GM18519 (cell line): ENCODE measurements around the gene BET1.
"Not testable (repeated sequence)": the region's sequence is repeated elsewhere in the genome, so short reads cannot be mapped to it uniquely, and the experiment has no call there.

Experiments
- ATAC-seq: cut with Tn5 transposase; IDR thresholded peaks from one replicate; pipeline ENCODE4 v1.9.1; 2021; ENCODE audit warnings: mild to moderate bottlenecking, moderate library complexity; ENCODE audit not compliant: unreplicated experiment, low FRiP score

Gene BET1, protein sequence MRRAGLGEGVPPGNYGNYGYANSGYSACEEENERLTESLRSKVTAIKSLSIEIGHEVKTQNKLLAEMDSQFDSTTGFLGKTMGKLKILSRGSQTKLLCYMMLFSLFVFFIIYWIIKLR

DNA sequence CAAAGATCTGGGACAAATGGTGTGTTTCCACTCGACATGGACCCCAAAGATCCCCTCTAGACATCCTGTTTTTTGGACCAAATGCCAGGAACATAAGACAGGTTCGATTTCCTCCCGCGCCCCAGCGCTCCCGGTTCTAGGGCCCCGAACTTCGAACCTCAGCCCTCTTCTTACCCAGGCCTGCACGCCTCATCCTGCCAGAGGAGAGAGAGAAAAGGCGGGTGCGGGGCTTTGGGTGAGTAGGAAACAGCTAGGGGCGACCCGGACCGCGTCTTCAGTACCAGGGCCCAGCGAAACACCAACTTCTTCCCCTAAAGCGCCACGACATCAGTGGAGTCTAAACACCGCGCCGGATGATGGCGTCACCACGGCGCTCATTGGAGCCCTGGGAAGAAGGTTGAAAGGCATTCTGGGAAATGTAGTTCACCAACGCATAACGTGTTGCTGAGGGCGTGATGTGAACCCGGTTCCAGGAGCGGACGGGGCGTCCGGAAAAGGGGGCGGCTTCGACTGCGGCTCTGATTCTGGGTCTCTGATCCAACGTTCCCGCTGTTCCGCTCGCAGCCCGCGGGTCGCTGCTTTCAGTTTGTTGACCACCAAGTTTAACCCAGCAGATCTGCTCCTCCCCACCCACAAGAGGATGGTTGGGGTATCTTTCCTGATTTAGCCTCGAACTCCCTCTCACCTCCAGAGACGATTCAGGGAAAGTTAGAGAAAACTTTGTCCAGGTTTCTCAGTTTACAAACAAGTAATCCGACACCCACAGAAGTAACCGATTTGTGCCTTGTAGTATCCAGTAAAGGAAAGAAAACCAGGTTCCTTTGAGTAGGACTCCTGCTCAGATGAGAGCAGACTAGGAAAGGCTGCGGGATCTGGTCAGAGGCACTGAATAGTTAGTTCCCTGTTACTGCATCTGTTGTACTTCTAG lies at the start of gene BET1:
TSS of gene BET1 (minus strand) at position 332 of the 928 bp plus-strand sequence. CDS start at position 193, 139 bp downstream.
- peak; percentile 93 for ATAC-seq

DNA sequence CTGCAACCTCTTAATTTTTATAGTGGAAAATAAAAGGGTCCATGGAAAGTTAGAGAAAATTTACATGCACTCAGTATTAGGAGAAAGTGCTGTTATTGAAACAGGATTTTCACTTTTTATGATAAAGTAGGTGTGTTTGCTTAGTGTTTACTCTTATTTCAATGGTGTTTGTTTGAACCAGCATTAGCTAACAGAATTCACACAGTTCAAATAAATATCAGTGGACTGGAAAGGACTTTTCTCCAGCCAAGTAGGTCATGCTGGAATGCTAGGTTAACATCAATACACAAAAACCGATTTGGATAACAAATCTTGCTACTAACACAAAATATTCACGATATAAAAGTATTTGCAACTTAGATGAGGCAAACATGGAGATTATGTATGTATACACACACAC lies 49.4 kb upstream of the BET1 start:
- no peak for ATAC-seq

DNA sequence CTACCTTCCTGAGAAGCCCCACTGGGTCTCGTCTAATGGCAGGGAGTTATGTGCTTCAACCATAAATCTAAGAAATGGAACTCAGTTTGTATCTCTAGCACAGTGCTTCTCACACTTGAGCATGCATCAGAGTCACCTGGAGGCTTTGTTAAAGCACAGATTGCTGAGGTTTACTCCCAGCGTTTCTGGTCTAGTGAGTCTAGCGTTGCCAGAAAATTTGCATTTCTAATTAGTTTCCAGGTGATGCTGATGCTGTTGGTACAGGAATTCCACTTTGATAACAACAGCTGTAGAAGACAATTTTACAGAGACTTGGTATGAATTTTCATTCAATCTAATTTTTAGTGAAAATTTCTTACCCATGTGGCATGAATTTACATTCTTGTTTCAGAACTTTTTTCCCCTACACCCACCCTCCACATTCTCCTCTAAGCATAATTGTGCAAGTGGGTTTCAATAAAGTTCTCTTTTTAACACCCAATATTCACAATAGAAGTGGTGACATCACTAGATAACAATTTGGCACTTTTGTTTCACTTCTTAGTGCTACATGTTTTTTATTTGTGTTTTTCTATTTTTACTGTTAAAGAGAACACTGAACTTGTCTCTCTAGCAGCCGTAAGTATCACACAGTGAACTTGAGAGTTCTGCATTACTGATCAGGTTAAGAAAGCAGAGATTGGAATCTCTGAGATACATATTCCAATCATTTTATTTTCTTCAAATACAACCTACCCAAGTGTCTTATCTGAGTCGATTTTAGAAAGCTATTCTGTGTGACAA lies 48.4 kb upstream of the BET1 start:
- ATAC-seq: peak; percentile 37

DNA sequence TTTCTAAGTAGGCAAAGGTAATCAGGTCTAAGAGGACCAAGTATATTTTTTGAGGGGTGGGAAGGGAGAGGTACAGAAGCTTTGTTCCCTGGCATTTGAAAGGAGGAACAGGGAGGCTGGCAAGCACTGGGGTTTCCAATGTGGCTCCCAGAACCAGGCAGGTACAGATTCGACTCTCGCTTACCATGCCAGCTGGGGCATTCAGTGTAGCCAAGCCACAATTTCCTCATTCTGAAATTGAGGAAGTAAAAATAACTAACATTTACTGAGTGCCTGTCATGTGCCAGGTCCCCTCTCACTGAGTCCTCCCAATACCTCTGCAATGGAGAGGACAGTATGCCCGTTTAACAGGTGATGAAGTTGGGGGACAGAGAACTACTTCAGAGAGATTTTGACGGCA lies 45.9 kb upstream of the BET1 start:
- peak; percentile 70 for ATAC-seq

DNA sequence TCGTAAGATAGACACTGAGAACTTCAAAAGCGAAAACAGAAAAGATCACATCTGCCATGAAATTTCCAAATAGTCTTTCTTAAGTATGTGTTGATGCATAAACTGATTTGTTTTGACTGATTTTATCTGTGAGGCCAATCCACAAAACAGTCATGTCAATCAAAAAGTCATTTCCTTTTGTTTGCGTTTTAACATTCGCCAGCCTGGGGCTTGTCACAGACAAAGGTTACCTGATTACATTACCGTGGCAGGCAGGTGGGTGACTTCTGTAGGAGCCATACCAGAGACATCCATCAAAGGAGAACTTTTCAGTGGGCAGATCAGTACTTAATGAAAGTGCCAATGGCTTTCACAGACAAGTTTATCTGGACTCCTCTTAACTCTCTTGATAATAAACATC lies 45.5 kb upstream of the BET1 start:
- ATAC-seq: no peak

DNA sequence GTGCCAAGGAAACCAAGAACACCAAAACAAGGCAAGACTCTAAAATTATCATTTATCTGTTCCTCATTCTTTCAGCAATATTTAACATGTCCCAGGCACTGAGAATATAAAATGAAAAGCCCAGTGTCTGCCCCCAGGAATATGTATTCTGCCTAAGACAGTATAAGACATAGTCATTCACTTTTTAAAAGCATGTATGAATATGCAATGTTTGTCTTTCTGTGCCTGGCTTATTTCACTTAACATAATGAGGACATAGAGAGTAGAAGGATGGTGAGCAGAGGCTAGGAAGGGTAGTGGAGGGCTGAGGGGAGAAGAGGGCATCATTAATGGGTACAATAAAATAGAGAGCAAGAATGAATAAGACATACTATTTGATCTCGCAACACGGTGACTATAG lies 44.6 kb upstream of the BET1 start:
- no peak for ATAC-seq

DNA sequence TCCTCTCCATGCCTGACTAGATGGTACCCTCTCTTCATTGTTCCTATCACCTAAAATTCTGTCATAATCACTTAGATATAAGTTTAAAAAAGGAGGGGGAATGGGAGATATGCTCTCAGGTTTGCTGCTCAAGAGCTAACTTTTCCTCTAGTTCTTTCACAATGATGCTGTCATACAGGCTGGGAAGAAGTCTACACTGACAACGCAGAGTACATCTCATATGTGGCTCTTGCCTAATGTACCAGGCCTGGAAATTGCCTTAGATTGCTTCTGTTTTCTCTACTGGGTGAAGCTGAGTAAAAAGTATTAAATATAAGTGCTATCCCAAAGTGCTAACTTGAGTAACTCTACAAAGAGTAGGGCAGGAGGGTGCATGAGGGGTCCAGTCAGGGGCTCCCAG lies 43.8 kb upstream of the BET1 start:
- ATAC-seq: no peak

DNA sequence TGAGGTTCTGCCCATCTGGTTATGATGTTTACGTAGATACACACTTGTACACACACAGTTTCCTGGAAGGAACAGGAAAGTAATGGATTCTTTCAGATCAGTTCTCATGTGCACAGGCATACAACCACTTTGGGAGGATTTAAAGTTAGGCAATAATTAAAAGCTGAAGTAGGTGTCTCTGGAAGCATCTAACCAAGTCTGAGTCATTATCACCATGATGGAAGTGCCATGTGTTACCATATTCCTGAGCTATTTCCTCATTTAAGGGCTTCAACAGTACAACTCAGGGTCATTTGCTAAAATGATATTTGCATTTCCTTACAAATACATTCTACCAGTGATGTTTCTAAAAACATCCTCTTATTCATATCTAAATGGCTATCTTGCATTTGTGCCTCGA lies 41.4 kb upstream of the BET1 start:
- no peak for ATAC-seq

DNA sequence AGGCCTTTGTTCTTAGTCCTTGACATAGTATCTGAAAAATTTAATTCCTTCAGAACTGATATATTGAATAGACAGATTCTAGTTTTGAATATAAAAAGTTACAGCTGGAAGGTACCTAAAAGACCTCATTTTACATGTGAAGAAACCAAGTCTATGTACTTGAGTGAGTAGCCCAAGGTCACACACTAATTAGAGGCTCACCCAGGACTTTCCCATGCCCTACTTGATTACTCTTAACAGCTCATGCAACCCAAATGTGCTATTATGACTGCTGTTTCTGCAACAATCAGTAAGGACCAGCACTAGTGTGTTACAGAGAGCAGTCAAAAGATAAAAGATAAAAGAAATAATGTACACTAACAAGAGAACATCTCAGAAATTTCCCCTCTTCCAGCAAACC lies 40.7 kb upstream of the BET1 start:
- ATAC-seq: no peak

DNA sequence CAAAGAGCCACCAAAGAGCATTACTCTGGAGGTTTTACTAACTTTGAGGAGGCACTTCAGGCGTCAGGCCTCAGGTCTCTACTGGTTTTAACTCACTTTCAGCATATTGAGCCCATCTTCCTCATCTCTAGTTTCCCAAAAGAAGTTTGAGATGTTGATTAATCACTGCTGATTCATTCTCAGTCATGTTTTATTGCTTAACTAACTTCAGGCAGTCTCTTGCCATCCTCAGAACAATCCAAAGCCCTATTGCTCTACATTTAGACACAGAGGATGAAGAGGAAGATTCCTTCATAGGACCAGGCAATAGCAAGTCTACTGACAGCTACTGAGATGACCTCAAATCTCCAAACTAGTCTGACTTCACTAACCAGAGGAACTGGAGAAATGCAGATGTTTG lies 39.1 kb upstream of the BET1 start:
- ATAC-seq: no peak

DNA sequence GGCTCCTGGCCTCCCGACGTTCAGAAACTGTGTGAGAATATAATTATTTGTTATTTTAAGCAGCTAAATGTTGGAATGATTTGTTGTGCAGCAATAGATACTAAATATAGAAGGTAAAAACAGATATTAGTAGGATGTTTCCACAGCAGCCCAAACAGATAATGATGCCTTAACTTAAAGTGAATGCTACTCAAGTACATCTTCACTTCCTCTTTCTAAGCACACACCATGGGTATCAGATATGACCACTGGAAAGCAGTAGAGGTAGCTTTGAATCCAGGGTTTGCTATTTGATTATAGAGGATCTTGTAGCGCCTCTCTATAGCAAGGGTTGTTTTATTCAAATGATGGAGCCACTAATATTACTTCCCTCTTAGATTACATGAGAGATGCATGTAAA lies 38.2 kb upstream of the BET1 start:
- ATAC-seq: peak; percentile 72

DNA sequence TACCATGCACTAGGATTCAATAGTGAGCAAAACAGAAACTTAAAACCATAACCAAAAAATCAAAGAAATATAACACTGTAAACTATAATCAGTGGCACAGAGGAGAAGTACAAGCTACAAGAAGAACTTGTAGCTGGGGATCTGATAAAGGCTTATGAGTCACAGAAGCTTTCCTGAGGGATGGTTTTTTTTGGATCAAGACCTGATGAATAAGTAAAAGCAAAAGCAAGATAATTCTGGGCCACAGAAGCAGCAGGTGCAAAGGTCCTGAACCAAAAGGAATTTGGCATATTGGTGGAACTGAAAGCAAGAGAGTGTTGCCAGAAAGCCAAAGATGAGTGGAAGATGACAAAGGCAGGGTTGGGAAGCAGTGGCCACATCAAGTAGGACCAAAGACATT lies 37.4 kb upstream of the BET1 start:
- ATAC-seq: no peak

DNA sequence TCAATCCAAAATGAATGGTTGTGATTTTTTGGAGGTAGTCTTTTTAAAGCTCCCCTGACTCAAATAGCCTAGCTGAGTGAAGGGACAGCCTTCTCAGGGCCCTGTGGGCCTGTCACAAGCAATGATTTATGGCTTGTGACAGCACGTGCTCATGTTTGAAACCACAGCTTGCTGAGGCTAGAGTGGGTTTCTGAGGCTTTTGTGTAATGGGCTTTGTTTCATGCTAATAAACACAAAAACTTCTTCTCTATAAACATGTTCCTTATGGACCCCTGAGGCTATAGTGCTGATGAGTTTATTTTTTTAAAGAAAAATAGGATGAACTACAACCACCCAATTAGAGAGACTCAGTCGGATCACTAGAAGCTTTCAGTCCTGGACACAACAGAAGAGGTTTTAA lies 36.1 kb upstream of the BET1 start:
- ATAC-seq: no peak

DNA sequence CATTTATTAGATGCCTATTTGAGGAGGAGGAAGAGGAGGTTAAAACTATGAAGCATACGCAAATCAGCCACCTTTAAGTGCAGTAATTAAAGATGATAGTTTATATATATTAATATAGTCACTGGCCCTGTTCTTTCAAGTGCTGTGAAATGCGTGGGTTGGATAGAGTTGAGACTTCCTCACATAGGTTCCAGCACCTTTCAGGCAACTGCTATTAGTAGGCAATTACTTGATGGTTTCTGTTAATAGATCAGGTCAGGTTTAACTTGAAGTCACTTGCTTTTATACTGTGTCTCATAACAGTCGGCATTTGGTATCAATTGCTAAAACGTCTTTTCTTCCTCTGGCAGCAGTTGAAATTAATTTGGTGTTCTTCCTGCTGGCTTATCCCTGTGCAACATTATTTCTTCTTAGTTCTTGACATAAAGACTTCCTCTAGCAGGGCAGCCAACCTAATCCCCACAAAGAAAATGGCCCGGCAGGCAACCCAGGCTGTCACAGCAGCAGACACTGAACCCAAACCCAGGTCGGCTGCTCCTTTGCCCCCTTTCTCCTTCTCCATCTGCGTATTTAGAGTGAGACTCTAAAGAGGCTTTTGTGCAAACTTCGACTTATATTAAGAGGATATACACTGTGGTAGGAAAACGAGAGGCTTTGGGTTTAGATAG lies 35.3 kb upstream of the BET1 start:
- peak; percentile 36 for ATAC-seq

DNA sequence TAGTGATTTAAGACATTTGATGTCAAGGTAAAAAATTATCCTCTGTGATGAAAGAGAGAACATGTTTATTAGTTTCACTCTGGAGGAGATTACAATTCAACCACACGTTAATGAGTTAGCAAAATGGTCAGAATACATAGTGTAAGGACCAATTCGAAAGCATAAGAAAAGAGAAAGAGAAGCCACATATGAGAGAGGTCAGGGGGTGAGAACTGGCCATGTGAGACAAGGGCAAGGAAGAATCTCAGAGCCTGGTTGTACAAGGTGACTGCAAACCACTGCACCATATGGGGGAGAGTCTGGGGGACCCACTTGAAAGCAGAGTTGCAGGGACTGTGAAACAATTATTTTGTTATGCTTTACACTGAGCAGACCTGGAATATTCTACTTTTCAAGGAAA lies 27.7 kb upstream of the BET1 start:
- no peak for ATAC-seq

DNA sequence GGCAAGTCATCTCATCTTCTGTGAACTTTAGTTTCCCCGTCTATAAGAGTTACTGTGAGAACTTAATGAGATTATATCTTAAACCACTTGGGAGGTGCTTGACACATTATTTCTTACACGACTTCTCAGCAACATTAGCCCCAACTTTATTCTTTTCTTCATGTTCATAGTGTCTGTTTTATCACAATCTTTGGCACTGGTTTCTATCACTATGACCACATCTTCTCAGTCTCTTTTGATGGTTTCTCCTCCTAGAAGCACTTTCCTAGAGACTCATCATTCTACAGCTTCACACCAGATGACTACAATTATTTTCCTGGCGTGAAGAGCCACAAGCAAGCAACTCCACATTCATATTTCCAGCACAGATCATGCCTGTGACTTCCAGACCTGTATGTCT lies 26.5 kb upstream of the BET1 start:
- ATAC-seq: no peak

DNA sequence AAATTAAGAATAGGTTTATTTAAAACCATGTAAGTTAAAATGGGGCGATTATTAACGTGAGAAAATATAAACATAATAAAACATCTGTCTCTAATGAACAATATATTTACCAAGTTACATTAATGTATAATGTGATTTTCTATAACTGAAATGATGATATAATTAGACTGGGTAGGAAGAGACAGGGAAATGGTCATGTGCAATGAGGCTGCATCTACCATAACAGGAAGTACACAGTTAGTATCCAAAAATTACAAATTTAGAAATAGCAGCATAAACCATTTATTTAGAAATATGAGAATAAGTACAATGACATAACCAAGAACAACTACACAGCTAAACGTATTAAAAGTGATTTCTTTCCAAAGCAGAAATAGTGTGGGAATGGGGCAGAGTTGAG lies 25.8 kb upstream of the BET1 start:
- ATAC-seq: no peak

DNA sequence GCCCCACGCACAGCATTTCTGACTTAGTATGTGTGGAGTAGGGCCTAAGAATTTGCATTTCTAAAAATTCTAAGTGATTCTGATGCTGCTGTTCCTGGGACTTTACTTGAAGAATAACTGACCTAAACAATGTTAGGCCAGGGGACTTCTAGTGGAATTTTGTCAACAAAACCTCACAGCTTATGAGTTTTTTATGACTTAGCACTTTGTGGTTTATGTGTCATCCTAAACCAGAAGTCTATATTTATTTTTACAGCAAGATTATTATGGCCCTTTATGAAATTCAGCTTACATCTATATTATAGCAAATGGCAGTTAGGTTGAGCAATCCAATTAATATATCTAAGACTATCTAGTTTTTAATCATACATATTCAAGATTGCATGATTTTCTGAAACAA lies 24.6 kb upstream of the BET1 start:
- peak; percentile 50 for ATAC-seq

DNA sequence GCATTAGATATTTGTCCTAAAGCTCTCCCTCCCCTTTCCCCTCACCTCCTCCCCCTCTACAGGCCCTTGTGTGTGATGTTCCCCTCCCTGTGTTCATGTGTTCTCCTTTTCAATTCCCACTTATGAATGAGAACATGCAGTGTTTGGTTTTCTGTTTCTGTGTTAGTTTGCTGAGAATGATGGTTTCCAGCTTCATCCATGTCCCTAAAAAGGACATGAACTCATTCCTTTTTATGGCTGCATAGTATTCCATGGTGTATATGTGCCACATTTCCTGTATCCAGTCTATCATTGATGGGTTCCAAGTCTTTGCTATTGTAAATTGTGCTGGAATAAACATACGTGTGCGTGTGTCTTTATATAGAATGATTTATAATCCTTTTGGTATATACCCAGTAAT lies 22.5 kb upstream of the BET1 start:
- ATAC-seq: not testable (repeated sequence)

DNA sequence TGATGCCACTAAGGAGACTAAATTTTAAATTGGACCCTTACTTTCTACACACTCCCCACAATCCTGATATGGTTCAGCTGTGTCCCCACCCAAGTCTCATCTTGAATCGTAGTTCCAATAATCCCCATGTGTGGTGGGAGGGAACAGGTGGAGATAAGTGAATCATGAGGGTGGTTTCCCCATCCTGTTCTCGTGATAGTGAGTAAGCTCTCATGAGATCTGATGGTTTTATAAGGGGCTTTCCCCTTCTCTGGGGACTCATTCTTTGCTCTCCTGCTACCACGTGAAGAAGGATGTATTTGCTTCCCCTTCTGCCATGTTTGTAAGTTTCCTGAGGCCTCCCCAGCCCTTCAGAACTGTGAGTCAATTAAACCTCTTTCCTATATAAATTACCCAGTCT lies 18.4 kb upstream of the BET1 start:
- ATAC-seq: no peak

DNA sequence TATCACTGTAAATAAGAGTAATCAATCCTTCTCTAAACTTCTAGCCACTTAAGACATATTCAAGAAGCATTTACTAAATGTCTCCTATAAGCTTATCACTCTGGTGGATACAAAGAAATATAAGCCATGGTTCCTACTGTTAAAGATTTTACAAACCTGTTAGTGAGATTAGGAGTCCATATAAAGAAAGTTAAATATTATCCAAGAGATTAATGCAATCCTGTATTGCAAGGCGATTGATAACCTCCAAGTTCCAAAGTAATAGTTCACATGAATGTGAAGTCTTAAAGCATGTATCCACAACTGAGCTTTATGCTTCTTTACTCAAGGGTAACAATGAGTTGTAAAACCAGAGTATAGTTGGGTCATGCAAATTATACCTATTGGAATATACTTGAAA lies 12.6 kb upstream of the BET1 start:
- ATAC-seq: no peak
